NCI-H1436 (cell line): ENCODE measurements around the gene PCDHB7.
A peak's percentile ranks its signal among the peaks of the same experiment; 100 is the strongest.
"Not testable (repeated sequence)": the region's sequence is repeated elsewhere in the genome, so short reads cannot be mapped to it uniquely, and the experiment has no call there.

Experiments used
- DNase-seq: peaks from one replicate; lab custom pipeline; 2025; lab: John Stamatoyannopoulos, UW

Gene PCDHB7

DNA sequence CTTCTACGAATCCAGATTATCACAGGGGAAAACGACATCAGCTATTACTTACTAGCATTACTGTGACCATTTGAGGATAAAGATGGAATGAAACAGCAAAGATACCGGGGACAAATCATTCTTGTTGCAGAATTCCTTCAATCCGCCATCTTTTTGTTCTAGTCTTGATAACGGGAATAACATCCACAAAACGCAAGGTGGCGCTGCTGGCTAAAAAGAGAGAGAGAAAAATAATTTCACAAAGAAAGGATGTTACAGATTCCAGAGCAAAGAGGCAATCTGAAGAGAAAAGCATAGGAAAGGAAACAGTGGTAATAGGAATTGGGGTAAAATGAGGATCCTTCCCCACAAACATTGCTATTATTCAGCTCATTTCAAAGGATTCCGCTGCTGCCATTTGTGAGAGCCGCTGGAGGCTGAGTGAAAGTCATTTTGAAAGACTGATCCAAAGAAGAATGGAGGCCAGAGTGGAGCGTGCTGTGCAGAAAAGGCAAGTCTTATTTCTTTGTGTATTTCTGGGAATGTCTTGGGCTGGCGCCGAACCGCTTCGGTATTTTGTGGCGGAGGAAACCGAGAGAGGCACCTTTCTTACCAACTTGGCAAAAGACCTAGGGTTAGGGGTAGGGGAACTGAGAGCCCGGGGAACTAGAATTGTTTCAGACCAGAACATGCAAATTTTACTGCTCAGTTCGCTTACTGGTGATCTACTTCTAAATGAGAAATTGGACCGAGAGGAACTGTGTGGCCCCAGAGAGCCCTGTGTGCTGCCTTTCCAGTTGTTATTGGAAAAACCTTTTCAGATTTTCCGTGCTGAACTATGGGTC, at the start of gene PCDHB7:
Gene PCDHB7, plus strand, starts transcription at position 264 of the 824 bp plus-strand sequence. Its CDS starts 192 bp downstream, at position 456.
- no peak for DNase-seq

DNA sequence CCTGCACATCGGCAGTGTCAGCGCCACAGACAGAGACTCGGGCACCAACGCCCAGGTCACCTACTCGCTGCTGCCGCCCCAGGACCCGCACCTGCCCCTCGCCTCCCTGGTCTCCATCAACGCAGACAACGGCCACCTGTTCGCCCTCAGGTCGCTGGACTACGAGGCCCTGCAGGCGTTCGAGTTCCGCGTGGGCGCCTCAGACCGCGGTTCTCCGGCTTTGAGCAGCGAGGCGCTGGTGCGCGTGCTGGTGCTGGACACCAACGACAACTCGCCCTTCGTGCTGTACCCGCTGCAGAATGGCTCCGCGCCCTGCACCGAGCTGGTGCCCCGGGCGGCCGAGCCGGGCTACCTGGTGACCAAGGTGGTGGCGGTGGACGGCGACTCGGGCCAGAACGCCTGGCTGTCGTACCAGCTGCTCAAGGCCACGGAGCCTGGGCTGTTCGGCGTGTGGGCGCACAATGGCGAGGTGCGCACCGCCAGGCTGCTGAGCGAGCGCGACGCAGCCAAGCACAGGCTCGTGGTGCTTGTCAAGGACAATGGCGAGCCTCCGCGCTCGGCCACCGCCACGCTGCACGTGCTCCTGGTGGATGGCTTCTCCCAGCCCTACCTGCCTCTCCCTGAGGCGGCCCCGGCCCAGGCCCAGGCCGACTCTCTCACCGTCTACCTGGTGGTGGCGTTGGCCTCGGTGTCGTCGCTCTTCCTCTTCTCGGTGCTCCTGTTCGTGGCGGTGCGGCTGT, 48.9 kb upstream of the PCDHB7 start:
- not testable (repeated sequence) for DNase-seq

DNA sequence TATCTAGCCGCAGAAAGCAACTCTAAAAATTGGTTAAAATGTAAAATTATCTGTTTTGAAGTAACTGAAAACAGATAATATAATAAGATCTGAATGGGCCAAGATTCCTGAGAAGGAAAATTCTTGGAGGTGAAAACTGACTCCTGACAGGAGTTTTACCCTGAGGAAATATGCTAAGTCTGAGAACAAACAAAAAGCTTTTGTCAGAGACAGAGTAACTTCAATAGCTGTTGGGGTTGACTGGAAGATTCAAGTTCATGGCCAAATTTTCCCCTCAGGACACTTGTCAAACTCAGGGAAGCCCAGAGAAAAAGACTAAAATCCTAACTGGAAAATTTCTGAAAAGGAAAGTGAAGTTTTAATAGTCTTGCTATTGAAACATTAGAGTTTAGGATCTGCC, 45.1 kb upstream of the PCDHB7 start:
- DNase-seq, result no peak

DNA sequence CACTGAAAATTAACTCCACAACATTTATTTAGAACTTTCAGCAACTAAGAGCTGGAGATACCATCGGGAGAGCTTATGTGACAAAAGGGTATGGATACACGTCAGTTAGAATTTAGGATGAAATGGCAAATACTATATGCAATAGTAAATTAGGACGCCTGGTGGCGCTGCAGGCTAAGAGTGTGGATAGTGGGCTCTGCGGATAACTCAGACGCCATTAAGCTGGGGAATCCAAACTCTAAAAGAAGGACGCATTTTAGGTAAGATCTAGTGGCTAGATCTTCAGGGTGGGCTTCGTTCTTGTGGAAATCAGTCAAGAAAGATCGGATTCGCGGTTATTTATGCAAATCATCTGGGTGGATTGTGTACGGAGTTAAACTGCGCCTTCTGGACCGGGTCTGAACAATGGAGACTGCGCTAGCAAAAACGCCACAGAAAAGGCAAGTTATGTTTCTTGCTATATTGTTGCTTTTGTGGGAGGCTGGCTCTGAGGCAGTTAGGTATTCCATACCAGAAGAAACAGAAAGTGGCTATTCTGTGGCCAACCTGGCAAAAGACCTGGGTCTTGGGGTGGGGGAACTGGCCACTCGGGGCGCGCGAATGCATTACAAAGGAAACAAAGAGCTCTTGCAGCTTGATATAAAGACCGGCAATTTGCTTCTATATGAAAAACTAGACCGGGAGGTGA, 37.3 kb upstream of the PCDHB7 start, which contains the start of gene PCDHB5:
Gene PCDHB5, plus strand, starts transcription at position 177 of the 688 bp plus-strand sequence. Its CDS starts 229 bp downstream, at position 406.
- DNase-seq, result peak; percentile 57

DNA sequence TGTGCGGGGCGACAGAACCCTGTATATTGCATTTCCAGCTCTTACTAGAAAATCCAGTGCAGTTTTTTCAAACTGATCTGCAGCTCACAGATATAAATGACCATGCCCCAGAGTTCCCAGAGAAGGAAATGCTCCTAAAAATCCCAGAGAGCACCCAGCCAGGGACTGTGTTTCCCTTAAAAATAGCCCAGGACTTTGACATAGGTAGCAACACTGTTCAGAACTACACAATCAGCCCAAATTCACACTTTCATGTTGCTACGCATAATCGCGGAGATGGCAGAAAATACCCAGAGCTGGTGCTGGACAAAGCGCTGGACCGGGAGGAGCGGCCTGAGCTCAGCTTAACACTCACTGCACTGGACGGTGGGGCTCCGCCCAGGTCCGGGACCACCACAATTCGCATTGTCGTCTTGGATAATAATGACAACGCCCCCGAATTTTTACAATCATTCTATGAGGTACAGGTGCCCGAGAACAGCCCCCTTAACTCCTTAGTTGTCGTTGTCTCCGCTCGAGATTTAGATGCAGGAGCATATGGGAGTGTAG, 36.7 kb upstream of the PCDHB7 start:
- no peak for DNase-seq

DNA sequence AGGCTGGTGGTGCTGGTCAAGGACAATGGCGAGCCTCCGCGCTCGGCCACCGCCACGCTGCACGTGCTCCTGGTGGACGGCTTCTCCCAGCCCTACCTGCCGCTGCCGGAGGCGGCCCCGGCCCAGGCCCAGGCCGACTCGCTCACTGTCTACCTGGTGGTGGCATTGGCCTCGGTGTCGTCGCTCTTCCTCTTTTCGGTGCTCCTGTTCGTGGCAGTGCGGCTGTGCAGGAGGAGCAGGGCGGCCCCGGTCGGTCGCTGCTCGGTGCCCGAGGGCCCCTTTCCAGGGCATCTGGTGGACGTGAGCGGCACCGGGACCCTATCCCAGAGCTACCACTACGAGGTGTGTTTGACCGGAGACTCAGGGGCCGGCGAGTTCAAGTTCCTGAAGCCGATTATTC, 35.1 kb upstream of the PCDHB7 start:
- not testable (repeated sequence) for DNase-seq

DNA sequence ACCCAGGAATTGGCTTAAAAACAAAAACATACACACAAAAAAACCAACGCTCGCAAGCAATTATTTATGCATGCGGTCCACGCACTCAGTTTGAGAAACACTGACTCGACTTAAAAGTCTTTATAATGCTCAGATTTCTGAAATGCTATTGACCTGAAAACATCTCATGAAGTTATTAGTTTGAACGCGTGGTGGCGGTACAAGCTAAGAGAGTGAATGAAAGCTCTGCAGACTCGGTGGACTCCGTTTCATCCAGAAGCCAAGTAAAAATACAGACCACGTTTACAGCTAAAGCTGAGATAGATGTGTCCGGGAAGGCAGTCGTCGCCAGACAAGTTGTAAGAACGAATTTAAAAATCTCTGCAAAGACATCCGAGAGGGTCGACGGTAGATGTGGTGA, 22.6 kb upstream of the PCDHB7 start, which contains the start of gene PCDHB6:
Gene PCDHB6, plus strand, starts transcription at position 246 of the 400 bp plus-strand sequence. CDS start 201 bp downstream, outside the sequence.
- no peak for DNase-seq

DNA sequence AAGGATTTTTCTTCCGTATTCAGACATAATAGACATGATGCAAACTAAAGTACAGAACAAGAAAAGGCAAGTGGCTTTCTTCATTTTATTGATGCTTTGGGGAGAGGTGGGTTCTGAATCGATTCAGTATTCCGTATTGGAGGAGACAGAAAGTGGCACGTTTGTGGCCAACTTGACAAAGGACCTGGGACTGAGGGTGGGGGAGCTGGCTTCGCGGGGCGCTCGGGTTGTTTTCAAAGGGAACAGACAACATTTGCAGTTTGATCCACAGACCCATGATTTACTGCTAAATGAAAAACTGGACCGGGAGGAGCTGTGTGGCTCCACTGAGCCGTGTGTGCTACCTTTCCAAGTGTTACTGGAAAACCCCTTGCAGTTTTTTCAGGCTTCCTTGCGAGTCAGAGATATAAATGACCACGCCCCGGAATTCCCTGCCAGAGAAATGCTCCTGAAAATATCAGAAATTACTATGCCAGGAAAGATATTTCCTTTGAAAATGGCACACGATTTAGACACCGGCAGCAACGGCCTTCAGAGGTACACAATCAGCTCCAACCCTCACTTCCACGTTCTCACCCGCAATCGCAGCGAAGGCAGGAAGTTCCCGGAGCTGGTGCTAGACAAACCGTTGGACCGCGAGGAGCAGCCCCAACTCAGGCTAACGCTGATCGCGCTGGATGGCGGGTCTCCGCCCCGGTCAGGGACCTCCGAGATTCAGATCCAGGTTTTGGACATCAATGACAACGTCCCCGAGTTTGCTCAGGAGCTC, 22.0 kb upstream of the PCDHB7 start:
- no peak for DNase-seq

DNA sequence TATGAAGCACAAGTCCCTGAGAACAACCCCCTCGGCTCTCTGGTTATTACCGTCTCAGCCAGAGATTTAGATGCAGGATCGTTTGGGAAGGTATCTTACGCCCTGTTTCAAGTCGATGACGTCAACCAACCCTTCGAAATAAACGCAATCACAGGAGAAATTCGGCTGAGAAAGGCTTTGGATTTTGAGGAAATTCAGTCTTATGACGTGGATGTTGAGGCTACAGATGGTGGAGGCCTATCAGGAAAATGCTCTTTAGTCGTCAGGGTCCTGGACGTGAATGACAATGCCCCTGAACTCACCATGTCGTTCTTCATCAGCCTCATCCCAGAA, 21.5 kb upstream of the PCDHB7 start:
- DNase-seq, result no peak

DNA sequence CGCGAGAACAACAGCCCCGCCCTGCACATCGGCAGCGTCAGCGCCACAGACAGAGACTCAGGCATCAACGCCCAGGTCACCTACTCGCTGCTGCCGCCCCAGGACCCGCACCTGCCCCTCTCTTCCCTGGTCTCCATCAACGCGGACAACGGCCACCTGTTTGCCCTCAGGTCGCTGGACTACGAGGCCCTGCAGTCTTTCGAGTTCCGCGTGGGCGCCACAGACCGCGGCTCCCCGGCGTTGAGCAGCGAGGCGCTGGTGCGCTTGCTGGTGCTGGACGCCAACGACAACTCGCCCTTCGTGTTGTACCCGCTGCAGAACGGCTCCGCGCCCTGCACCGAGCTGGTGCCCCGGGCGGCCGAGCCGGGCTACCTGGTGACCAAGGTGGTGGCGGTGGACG, 20.8 kb upstream of the PCDHB7 start:
- DNase-seq, result not testable (repeated sequence)

DNA sequence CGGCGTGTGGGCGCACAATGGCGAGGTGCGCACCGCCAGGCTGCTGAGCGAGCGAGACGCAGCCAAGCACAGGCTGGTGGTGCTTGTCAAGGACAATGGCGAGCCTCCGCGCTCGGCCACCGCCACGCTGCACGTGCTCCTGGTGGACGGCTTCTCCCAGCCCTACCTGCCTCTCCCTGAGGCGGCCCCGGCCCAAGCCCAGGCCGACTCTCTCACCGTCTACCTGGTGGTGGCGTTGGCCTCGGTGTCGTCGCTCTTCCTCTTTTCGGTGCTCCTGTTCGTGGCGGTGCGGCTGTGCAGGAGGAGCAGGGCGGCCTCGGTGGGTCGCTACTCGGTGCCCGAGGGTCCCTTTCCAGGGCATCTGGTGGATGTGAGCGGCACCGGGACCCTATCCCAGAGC, 20.3 kb upstream of the PCDHB7 start:
- DNase-seq, result not testable (repeated sequence)

DNA sequence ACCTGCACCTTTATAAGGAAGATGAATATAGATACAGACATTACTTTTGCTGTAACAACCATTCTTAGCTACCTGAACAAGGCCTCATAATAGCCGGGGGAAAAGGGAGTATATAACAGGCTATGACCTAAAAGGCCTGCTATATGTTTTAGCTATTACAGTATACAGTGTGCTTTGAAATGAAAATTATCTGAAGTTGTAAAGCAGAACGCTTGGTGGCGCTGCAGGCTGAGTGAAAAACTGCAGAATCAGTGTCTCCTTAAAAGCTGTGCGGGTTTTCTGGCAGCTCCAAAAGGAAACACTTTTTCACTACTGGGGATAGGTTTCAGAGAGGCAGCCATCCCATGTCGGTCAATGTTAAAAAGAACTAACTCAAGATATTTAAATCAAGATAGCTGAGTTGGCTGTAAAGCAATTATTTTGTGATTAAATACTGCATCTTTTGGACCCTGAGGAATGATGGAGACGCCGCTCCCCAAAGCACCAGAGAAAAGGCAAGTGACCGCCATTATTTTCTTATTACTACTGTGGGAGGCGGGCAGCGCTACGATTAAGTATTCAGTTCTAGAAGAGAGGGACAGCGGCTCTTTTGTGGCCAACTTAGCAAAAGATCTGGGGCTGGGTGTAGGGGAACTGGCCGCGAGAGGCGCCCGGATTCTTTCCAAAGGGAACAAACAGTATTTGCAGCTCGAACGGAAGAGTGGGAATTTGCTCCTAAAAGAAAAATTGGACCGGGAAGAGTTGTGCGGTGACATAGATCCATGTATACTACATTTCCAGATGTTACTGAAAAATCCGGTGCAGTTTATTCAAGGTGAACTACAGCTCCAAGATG, 16.7 kb upstream of the PCDHB7 start:
- DNase-seq, result no peak

DNA sequence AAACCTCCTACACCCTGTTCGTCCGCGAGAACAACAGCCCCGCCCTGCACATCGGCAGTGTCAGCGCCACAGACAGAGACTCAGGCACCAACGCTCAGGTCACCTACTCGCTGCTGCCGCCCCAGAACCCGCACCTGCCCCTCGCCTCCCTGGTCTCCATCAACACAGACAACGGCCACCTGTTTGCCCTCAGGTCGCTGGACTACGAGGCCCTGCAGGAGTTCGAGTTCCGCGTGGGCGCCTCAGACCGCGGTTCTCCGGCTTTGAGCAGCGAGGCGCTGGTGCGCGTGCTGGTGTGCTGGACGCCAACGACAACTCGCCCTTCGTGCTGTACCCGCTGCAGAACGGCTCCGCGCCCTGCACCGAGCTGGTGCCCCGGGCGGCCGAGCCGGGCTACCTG, 15.1 kb upstream of the PCDHB7 start:
- not testable (repeated sequence) for DNase-seq

DNA sequence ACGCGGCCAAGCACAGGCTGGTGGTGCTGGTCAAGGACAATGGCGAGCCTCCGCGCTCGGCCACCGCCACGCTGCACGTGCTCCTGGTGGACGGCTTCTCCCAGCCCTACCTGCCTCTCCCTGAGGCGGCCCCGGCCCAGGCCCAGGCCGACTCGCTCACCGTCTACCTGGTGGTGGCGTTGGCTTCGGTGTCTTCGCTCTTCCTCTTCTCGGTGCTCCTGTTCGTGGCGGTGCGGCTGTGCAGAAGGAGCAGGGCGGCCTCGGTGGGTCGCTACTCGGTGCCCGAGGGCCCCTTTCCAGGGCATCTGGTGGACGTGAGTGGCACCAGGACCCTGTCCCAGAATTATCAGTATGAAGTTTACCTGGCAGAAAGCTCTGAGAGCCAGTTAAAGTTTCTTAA, 14.5 kb upstream of the PCDHB7 start:
- DNase-seq, result not testable (repeated sequence)

DNA sequence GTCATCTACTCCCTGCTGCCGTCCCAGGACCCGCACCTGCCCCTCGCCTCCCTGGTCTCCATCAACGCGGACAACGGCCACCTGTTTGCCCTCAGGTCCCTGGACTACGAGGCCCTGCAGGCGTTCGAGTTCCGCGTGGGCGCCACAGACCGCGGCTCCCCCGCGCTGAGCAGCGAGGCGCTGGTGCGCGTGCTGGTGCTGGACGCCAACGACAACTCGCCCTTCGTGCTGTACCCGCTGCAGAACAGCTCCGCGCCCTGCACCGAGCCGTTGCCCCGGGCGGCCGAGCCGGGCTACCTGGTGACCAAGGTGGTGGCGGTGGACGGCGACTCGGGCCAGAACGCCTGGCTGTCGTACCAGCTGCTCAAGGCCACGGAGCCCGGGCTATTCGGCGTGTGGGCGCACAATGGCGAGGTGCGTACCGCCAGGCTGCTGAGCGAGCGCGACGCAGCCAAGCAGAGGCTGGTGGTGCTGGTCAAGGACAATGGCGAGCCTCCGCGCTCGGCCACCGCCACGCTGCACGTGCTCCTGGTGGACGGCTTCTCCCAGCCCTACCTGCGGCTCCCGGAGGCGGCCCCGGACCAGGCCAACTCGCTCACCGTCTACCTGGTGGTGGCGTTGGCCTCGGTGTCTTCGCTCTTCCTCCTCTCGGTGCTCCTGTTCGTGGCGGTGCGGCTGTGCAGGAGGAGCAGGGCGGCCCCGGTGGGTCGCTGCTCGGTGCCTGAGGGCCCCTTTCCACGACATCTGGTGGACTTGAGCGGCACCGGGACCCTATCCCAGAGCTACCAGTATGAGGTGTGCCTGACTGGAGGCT, 2.1 kb downstream of the PCDHB7 start:
- not testable (repeated sequence) for DNase-seq

DNA sequence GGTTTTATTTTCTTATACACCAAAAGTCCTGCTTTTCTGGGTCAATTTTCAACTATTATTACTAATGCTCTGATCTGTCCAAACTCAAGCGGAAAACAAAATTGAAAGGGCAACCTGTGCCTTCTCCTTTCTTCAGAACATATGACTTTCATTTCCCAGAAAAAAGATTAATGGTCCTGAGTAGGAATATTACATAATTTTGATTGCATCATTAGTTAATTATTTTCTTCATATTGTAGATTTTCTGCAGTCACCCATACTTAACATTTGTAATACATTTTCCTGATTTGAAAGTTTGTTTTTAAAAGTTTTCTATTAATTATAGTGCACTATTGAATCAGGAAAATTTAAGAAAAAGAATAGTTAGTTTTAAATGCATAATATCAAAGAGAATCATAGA, 3.5 kb downstream of the PCDHB7 start:
- DNase-seq, result no peak

DNA sequence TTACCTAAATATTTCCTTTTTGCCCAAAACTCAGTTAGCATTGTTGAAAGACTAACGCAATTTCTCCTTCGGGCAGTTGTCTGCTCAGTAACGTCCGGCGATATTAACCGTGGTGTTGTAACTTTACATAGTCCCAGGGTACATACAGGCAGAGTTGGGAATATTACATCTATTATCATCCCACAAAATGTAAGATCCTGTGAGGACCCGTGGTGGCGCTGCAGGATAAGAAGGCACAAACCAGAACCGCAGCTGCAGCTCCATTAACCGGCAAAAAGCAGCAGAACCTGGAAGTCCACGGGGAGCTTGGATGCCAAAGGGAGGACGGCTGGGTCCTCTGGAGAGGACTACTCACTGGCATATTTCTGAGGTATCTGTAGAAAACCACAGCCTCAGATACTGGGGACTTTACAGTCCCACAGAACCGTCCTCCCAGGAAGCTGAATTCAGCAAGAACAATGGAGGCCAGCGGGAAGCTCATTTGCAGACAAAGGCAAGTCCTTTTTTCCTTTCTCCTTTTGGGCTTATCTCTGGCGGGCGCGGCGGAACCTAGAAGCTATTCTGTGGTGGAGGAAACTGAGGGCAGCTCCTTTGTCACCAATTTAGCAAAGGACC, 5.2 kb downstream of the PCDHB7 start, which contains the start of gene PCDHB8:
Gene PCDHB8, plus strand, starts transcription at position 214 of the 615 bp plus-strand sequence. Its CDS starts 245 bp downstream, at position 459.
- peak; percentile 60 for DNase-seq

DNA sequence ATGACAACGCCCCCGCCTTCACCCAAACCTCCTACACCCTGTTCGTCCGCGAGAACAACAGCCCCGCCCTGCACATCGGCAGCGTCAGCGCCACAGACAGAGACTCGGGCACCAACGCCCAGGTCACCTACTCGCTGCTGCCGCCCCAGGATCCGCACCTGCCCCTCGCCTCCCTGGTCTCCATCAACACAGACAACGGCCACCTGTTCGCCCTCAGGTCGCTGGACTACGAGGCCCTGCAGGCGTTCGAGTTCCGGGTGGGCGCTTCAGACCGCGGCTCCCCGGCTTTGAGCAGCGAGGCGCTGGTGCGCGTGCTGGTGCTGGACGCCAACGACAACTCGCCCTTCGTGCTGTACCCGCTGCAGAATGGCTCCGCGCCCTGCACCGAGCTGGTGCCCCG, 6.9 kb downstream of the PCDHB7 start:
- DNase-seq, result not testable (repeated sequence)

DNA sequence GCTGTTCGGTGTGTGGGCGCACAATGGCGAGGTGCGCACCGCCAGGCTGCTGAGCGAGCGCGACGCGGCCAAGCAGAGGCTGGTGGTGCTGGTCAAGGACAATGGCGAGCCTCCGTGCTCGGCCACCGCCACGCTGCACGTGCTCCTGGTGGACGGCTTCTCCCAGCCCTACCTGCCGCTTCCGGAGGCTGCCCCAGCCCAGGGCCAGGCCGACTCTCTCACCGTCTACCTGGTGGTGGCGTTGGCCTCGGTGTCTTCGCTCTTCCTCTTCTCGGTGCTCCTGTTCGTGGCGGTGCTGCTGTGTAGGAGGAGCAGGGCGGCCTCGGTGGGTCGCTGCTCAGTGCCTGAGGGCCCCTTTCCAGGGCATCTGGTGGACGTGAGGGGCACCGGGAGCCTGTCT, 7.4 kb downstream of the PCDHB7 start:
- not testable (repeated sequence) for DNase-seq
